Thyroid gland (tissue), 4 donors: ENCODE measurements around the gene ATIC.

Experiments used
- CTCF ChIP-seq, 6 experiments: fragments of 200-600 bp in 3 of 6; fragments of 450-650 bp in 3 of 6; sonication (generic) in 3 of 6; IDR thresholded peaks; one replicate each; pipeline ENCODE4 v1.5.1; 2016 to 2019; ENCODE audit warnings: antibody characterized with exemption in 6 of 6, mild to moderate bottlenecking in 2 of 6, inconsistent platforms in 1 of 6, moderate library complexity in 1 of 6
- POLR2A ChIP-seq, 2 donors: fragments of 450-650 bp; IDR thresholded peaks; one replicate each; pipeline ENCODE4 v1.6.1; 2017; ENCODE audit warnings: antibody characterized with exemption in 2 of 2, mild to moderate bottlenecking in 2 of 2, moderate library complexity in 1 of 2

DNA sequence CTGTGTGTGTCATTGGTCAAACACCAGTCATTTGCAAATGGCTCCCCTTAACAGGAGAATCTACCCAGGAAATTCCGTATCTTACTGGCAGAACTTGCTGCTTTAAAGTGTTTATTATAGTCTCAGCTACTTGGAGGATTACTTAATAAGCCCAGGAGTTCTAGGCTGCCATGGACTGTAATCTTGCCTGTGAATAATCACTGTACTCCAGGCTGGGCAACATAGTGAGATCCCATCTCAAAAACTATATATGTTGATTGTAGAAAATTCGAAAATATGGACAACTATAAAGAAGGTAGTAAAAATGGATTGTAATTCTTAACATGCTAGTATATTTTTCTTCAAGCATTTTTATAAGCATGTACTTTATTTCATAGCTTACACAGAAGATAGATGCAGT lies 4.5 kb downstream of the ATIC start:
- no peak for TF ChIP-seq CTCF (IDR thresholded peaks at IDR 0.05)
- TF ChIP-seq POLR2A (IDR thresholded peaks at IDR 0.05) = no peak
